Keratinocyte (primary cell): Measurements from ENCODE around the gene PRKCH.

Experiments
- CTCF ChIP-seq, 3 experiments: IDR thresholded peaks in 1 of 3; conservative IDR thresholded peaks in 1 of 3; optimal IDR thresholded peaks in 1 of 3; 2 replicates in 2 of 3; 3 replicates in 1 of 3; pipeline versions ENCODE3 to v1.5.1; 2011; ENCODE audit warnings: low read length in 3 of 3, mild to moderate bottlenecking in 3 of 3, moderate library complexity in 2 of 3, control low read depth in 1 of 3, inconsistent platforms in 1 of 3; ENCODE audit not compliant: insufficient read depth in 2 of 3; ENCODE audit errors: extremely low read depth in 1 of 3
- EZH2 ChIP-seq: IDR thresholded peaks from one replicate; pipeline ENCODE4 v1.6.1; 2012; ENCODE audit warnings: inconsistent platforms, mild to moderate bottlenecking, low read length, moderate library complexity

GRCh38 chr14:61332658-61333029 is 11.3 kb downstream of the PRKCH start:
- TF ChIP-seq CTCF (optimal IDR thresholded peaks at IDR 0.05 in 1 of 3, IDR thresholded peaks at IDR 0.05 in 1 of 3, conservative IDR thresholded peaks at IDR 0.05 in 1 of 3; ENCODE audit: extremely low read depth in 1 of 3, insufficient read depth in 2 of 3, low read length in 3 of 3) (no peak), EZH2 (no peak)
